HepG2 (cell line): ENCODE results near the gene FSIP1. TPM values are rescaled to one million over a fixed set of nuclear protein-coding genes. Genes with fewer than 3 reads are reported as not detected.

Experiments used
- ATAC-seq: fragments of 200-7000 bp; cut with Tn5 transposase; 3 replicates; pipeline ENCODE4 v1.9.1; 2020; ENCODE audit warnings: mild to moderate bottlenecking, moderate library complexity
- BruUV-seq: library from RNA; stranded (reverse); fragments of 400-500 nt; replicated peaks from 2 replicates; lab custom pipeline; 2021; lab: Mats Ljungman, UMichigan
- CTCF ChIA-PET: fragments of 300-600 bp; formaldehyde crosslinking; extraction: SDS; loops from one replicate; lab custom pipeline; 2021; ENCODE audit warnings: low total read pairs, inconsistent platforms, low intra/inter-chr PET ratio; lab: Yijun Ruan, JAX
- POLR2A ChIA-PET: fragments of 350-600 bp; sonication (Branson Sonifier 250); formaldehyde crosslinking; loops from one replicate; lab custom pipeline; 2020; ENCODE audit warnings: antibody characterized with exemption, inconsistent platforms; lab: Yijun Ruan, JAX
- DNase-seq: peaks from one replicate; pipeline ENCODE4 v3.0.0-alpha.2; 2015; ENCODE audit warnings: low spot score
- FAIRE-seq: peaks from 3 replicates; lab custom pipeline; 2011; peaks lifted over from hg19 to GRCh38; lab: Jason Lieb, UNC
- H2AFZ ChIP-seq: one replicate; pipeline ENCODE4 v1.6.1; 2011; ENCODE audit warnings: low read length, inconsistent platforms
- H3K27ac ChIP-seq: fragments of 300-600 bp; 3 replicates; pipeline ENCODE4 v1.8.0; 2011; ENCODE audit warnings: mixed run types, mild to moderate bottlenecking, mixed read lengths, low read length, inconsistent platforms; ENCODE audit not compliant: insufficient read depth; ENCODE audit errors: extremely low read length
- H3K27me3 ChIP-seq, 2 experiments: fragments of 200-600 bp in 1 of 2; 2 replicates in 1 of 2; 3 replicates in 1 of 2; pipeline versions ENCODE4 v1.6.0 to v1.8.0; 2011; ENCODE audit warnings: low read length in 2 of 2, mild to moderate bottlenecking in 2 of 2, moderate library complexity in 2 of 2, inconsistent platforms in 1 of 2; ENCODE audit not compliant: insufficient read depth in 2 of 2, control insufficient read depth in 1 of 2
- H3K36me3 ChIP-seq, 2 experiments: fragments of 200-600 bp in 1 of 2; replicated peaks in 1 of 2; 2 replicates in 1 of 2; 3 replicates in 1 of 2; pipeline versions ENCODE4 v1.5.1 to v1.8.0; 2011; ENCODE audit warnings: low read length in 2 of 2, inconsistent platforms in 1 of 2; ENCODE audit not compliant: insufficient read depth in 2 of 2, control insufficient read depth in 1 of 2
- H3K4me1 ChIP-seq: 2 replicates; pipeline ENCODE4 v1.5.1; 2012; ENCODE audit warnings: low read length, inconsistent platforms; ENCODE audit not compliant: insufficient read depth
- H3K4me2 ChIP-seq: 2 replicates; pipeline ENCODE4 v1.6.0; 2011; ENCODE audit warnings: low read depth, low read length, inconsistent platforms
- H3K4me3 ChIP-seq, 3 experiments: fragments of 200-600 bp in 1 of 3; sonication (generic), shearing (Covaris generic) in 1 of 3; replicated peaks in 1 of 3; 2 replicates each; pipeline ENCODE4 v1.5.1; 2011 to 2016; ENCODE audit warnings: low read length in 3 of 3, inconsistent platforms in 2 of 3, low read depth in 2 of 3, mild to moderate bottlenecking in 2 of 3, control low read depth in 1 of 3, mixed read lengths in 1 of 3; ENCODE audit not compliant: insufficient read depth in 1 of 3
- H3K79me2 ChIP-seq: one replicate; pipeline ENCODE4 v1.6.1; 2011; ENCODE audit warnings: low read length, inconsistent platforms; ENCODE audit not compliant: insufficient read depth
- H3K9ac ChIP-seq: 2 replicates; pipeline ENCODE4 v1.6.0; 2011; ENCODE audit warnings: mild to moderate bottlenecking, low read depth, low read length, inconsistent platforms; ENCODE audit not compliant: insufficient read depth
- H3K9me3 ChIP-seq: 2 replicates; pipeline ENCODE4 v1.5.1; 2012; ENCODE audit warnings: mild to moderate bottlenecking, low read length
- H4K20me1 ChIP-seq: 2 replicates; pipeline ENCODE4 v1.6.0; 2011; ENCODE audit warnings: inconsistent platforms, mild to moderate bottlenecking, low read length, moderate library complexity; ENCODE audit not compliant: insufficient read depth
- BCLAF1 ChIP-seq: fragments of 450-650 bp; IDR thresholded peaks from 2 replicates; pipeline ENCODE4 v1.6.1; 2017; ENCODE audit warnings: mild to moderate bottlenecking
- KLF11 ChIP-seq: IDR thresholded peaks from 2 replicates; pipeline ENCODE4 v1.6.1; 2016; ENCODE audit warnings: missing compliant biosample characterization
- PAF1 ChIP-seq: IDR thresholded peaks from 2 replicates; pipeline ENCODE4 v1.6.1; 2016; ENCODE audit warnings: missing genetic modification reagents, missing compliant biosample characterization
- POGZ ChIP-seq: sonication (generic); formaldehyde crosslinking; IDR thresholded peaks from 2 replicates; pipeline ENCODE4 v1.4.0; 2020; ENCODE audit warnings: mild to moderate bottlenecking, missing genetic modification reagents
- POLR2AphosphoS2 ChIP-seq: IDR thresholded peaks from 2 replicates; pipeline ENCODE4 v1.6.1; 2011; ENCODE audit warnings: low read depth, low read length, improper control_type of control experiment
- POLR2AphosphoS5 ChIP-seq: IDR thresholded peaks from 2 replicates; pipeline ENCODE4 v1.6.1; 2012; ENCODE audit warnings: low read depth, low read length
- POLR2G ChIP-seq: fragments of 200-400 bp; formaldehyde crosslinking; IDR thresholded peaks from 2 replicates; pipeline ENCODE4 v1.6.1; 2018; ENCODE audit warnings: mild to moderate bottlenecking, low read depth, low read length, moderate library complexity
- RBFOX2 ChIP-seq: fragments of 200-400 bp; formaldehyde crosslinking; IDR thresholded peaks from 2 replicates; pipeline ENCODE4 v1.6.1; 2017; ENCODE audit warnings: low read depth, mild to moderate bottlenecking, low read length
- RBM22 ChIP-seq: fragments of 200-400 bp; formaldehyde crosslinking; optimal IDR thresholded peaks from 2 replicates; pipeline ENCODE3; 2017; ENCODE audit warnings: mild to moderate bottlenecking, low read length, moderate library complexity
- RNF219 ChIP-seq: sonication (generic); formaldehyde crosslinking; IDR thresholded peaks from 2 replicates; pipeline ENCODE4 v1.5.0; 2020; ENCODE audit warnings: mild to moderate bottlenecking, missing genetic modification reagents
- ZNF17 ChIP-seq: sonication (generic); formaldehyde crosslinking; IDR thresholded peaks from 2 replicates; pipeline ENCODE4 v1.5.0; 2020; ENCODE audit warnings: mild to moderate bottlenecking, missing genetic modification reagents
- ZNF484 ChIP-seq: sonication (generic); formaldehyde crosslinking; IDR thresholded peaks from 2 replicates; pipeline ENCODE4 v1.5.1; 2020; ENCODE audit warnings: mild to moderate bottlenecking, low read depth, missing genetic modification reagents, borderline replicate concordance
- WGBS: methylation state at CpG from one replicate; pipeline ENCODE4 v1.1.6; 2017; ENCODE audit warnings: low lambda C conversion rate; 5-methylcytosine and 5-hydroxymethylcytosine counted together
- in situ Hi-C: cut with HindIII; loops from 2 replicates; pipeline ENCODE4 v1.10.0; 2017; ENCODE audit warnings: low pct_unique_long_range_greater_than_20kb; ENCODE audit not compliant: extremely low pct_ligation_motif_present
- intact Hi-C: fragments of 100-400 bp; cut with micrococcal nuclease; formaldehyde crosslinking; loops from one replicate; pipeline ENCODE4 v1.10.0; 2022; ENCODE audit not compliant: unreplicated experiment
- polyA plus RNA-seq, 8 experiments: library from polyadenylated mRNA; depleted of rRNA in 3 of 8; stranded (reverse) in 7 of 8; unstranded in 1 of 8; fragments of >200 nt; fragmentation: Illumina TruSeq in 4 of 8; extraction: Trizol in 4 of 8; gene quantifications; 2 replicates each; pipeline versions ENCODE4 v1.2.1 to v1.2.3, GENCODE V29; 2011 to 2016; ENCODE audit warnings: low read depth in 4 of 8, missing spikeins in 1 of 8, mixed read lengths in 1 of 8; ENCODE audit not compliant: insufficient read depth in 1 of 8
- total RNA-seq, 5 experiments: library from RNA; depleted of rRNA; stranded (reverse); fragments of >200 nt; fragmentation: Illumina TruSeq; extraction: Trizol; gene quantifications; 2 replicates each; pipeline ENCODE4 v1.2.3, GENCODE V29; 2016; ENCODE audit warnings: low read depth in 1 of 5

FSIP1 gene
- total and polyA plus RNA-seq, 2 of the 13 experiments (the other 11 are each of a cell fraction or from before 2014, with no cell fraction given) = 0.18 TPM; not detected in 1

DNA sequence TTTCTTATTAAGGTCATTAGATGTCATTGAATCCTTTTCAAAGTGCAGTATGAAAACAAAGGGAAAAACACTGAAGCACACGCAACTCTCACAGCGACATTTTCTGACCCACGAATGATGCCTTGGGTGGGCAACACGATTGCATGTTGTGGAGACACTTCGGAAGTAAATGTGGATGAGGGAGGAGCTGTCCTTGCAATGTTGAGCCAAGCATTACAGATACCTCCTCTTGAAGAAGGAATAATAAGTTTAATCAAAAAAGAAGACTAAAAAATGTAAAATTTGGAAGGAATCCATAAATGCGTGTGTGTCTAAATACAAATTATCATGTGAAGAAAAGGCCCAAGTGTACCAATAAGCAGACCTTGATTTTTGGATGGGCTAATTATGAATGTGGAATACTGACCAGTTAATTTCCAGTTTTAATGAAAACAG is 184.9 kb downstream of the FSIP1 start:
- peaks cover 19 to 27% of the 10 kb centered on the region in 2 experiments for H3K36me3 ChIP-seq
- POLR2A ChIA-PET = no interaction called here
- no peak for TF ChIP-seq KLF11 (CRISPR knock-in tag)
- no peak for TF ChIP-seq RNF219 (CRISPR knock-in tag)
- TF ChIP-seq RBM22 = peak; percentile 65
- TF ChIP-seq POLR2AphosphoS5 = peak; percentile 37; the same call in 1 of the 2 replicates
- TF ChIP-seq RBFOX2 = peak; percentile 49; the same call in 1 of the 2 replicates
- TF ChIP-seq PAF1 = peak; percentile 59; the same call in 1 of the 2 replicates
- TF ChIP-seq POGZ (CRISPR knock-in tag) = no peak
- TF ChIP-seq BCLAF1 = no peak
- TF ChIP-seq POLR2G = peak; percentile 54; the same call in 1 of the 2 replicates
- TF ChIP-seq POLR2AphosphoS2 = peak; percentile 46; the same call in 1 of the 2 replicates
- TF ChIP-seq ZNF17 (CRISPR knock-in tag) = no peak
- no peak for TF ChIP-seq ZNF484 (CRISPR knock-in tag)
- no peak overlapping the region for H3K4me3 ChIP-seq
- H3K4me1 ChIP-seq = no peaks in the 10 kb centered on the region
- in situ Hi-C loops = no loop called here
- BruUV-seq = no TSS peak
- no peak overlapping the region for H2AFZ ChIP-seq
- CTCF ChIA-PET = no interaction called here
- DNase-seq = no peak
- FAIRE-seq = no peak
- intact Hi-C loops = no loop called here
- ATAC-seq = no peak
- no peaks in the 10 kb centered on the region for H3K79me2 ChIP-seq
- no peak overlapping the region for H3K27ac ChIP-seq
- H3K27me3 ChIP-seq = no peaks in the 10 kb centered on the region
- no peaks in the 10 kb centered on the region for H3K9me3 ChIP-seq
- 93% methylated on average over 6 of the region's 6 CpGs for WGBS
- no peaks in the 10 kb centered on the region; the same call in 1 of the 2 replicates for H4K20me1 ChIP-seq
- H3K9ac ChIP-seq = no peak overlapping the region
- H3K4me2 ChIP-seq = no peak overlapping the region
